HG03469 (cell line): ENCODE results near the gene LILRB2.
"Not testable (repeated sequence)": the region's sequence is repeated elsewhere in the genome, so short reads cannot be mapped to it uniquely, and the experiment has no call there.

ENCODE experiments used
- ATAC-seq: cut with Tn5 transposase; IDR thresholded peaks from one replicate; pipeline ENCODE4 v1.9.1; 2021; ENCODE audit warnings: mild to moderate bottlenecking, moderate library complexity, moderate number of reproducible peaks; ENCODE audit not compliant: unreplicated experiment

LILRB2 gene

GRCh38 chr19:54281007-54281728 lies at the start of gene LILRB2:
TSS of gene LILRB2 (minus strand) at chr19:54281110. CDS start at chr19:54280496, 614 bp downstream.
- no peak for ATAC-seq

- no peak for ATAC-seq
Measured at GRCh38 chr19:54329476-54330165, 48.7 kb upstream of the LILRB2 start.

- not testable (repeated sequence) for ATAC-seq
Measured at GRCh38 chr19:54328781-54329180, 47.9 kb upstream of the LILRB2 start.

GRCh38 chr19:54325631-54326030 lies 44.7 kb upstream of the LILRB2 start:
- ATAC-seq: no peak

- ATAC-seq: no peak
Measured at GRCh38 chr19:54325194-54325621, 44.3 kb upstream of the LILRB2 start.

GRCh38 chr19:54324071-54324470 lies 43.2 kb upstream of the LILRB2 start:
- no peak for ATAC-seq

GRCh38 chr19:54322934-54323333 lies 42.0 kb upstream of the LILRB2 start:
- not testable (repeated sequence) for ATAC-seq

- not testable (repeated sequence) for ATAC-seq
Measured at GRCh38 chr19:54322295-54322694, 41.4 kb upstream of the LILRB2 start.

- no peak for ATAC-seq
Measured at GRCh38 chr19:54319892-54320670, 39.2 kb upstream of the LILRB2 start.

GRCh38 chr19:54319049-54319448 lies 38.1 kb upstream of the LILRB2 start:
- ATAC-seq: no peak

- ATAC-seq: no peak
Measured at GRCh38 chr19:54317965-54318240, 37.0 kb upstream of the LILRB2 start.

GRCh38 chr19:54317108-54317964 lies 36.4 kb upstream of the LILRB2 start:
- no peak for ATAC-seq

- no peak for ATAC-seq
Measured at GRCh38 chr19:54316746-54317107, 35.8 kb upstream of the LILRB2 start.

GRCh38 chr19:54315956-54316355 lies 35.0 kb upstream of the LILRB2 start:
- no peak for ATAC-seq

GRCh38 chr19:54312436-54313377 lies 31.8 kb upstream of the LILRB2 start, which contains the start of gene LILRA5:
TSS of gene LILRA5 (minus strand) at chr19:54313166. CDS start at chr19:54313019, 147 bp downstream.
- ATAC-seq: no peak

GRCh38 chr19:54312011-54312410 lies 31.1 kb upstream of the LILRB2 start:
- ATAC-seq: no peak

GRCh38 chr19:54311486-54311885 lies 30.6 kb upstream of the LILRB2 start:
- ATAC-seq: no peak

GRCh38 chr19:54310543-54310942 lies 29.6 kb upstream of the LILRB2 start:
- no peak for ATAC-seq

- ATAC-seq: no peak
Measured at GRCh38 chr19:54309811-54310210, 28.9 kb upstream of the LILRB2 start.
